Measurements from ENCODE around the gene GP5. TPM values are rescaled to one million over a fixed set of nuclear protein-coding genes. Genes with fewer than 3 reads are reported as not detected.

Gene GP5
- total and polyA plus RNA-seq, 9 of the 15 experiments (the other 6 are each of a cell fraction or from before 2014, with no cell fraction given), result 0.03 to 0.04 (median 0.04) TPM; not detected in 6

GRCh38 chr3:194447161-194447560 is 48.1 kb upstream of the GP5 start (continued):
- TF ChIP-seq JUND (IDR thresholded peaks at IDR 0.05; ENCODE audit: borderline replicate concordance, low read depth, low read length) (peak; percentile 41; the same call in 1 of the 2 replicates), JUND (tag; IDR thresholded peaks at IDR 0.05; ENCODE audit: borderline replicate concordance, low read depth, low read length) (peak; percentile 18; the same call in 1 of the 3 replicates), CXXC5 (CRISPR knock-in tag; IDR thresholded peaks at IDR 0.05) (peak; percentile 28; the same call in 1 of the 2 replicates), MBD1 (CRISPR knock-in tag; IDR thresholded peaks at IDR 0.05) (no peak), TCF7L2 (IDR thresholded peaks at IDR 0.05; ENCODE audit: low read depth, low read length) (0 out of 2 replicates have a peak, but pooled peaks have one; percentile 38), JUNB (CRISPR knock-in tag; conservative IDR thresholded peaks at IDR 0.05) (no peak), ZBTB34 (CRISPR knock-in tag; IDR thresholded peaks at IDR 0.05) (no peak), POLR2AphosphoS5 (IDR thresholded peaks at IDR 0.05; ENCODE audit: control insufficient read depth, insufficient read depth, low read depth, low read length) (no peak), TCF7 (IDR thresholded peaks at IDR 0.05; ENCODE audit: borderline replicate concordance) (0 out of 2 replicates have a peak, but pooled peaks have one; percentile 79), CHD4 (IDR thresholded peaks at IDR 0.05; ENCODE audit: insufficient read depth, insufficient replicate concordance, low read depth, low read length, poor library complexity, severe bottlenecking) (no peak), MAX (CRISPR knock-in tag; IDR thresholded peaks at IDR 0.05) (no peak), RNF2 (IDR thresholded peaks at IDR 0.05) (no peak), ZNF41 (CRISPR knock-in tag; conservative IDR thresholded peaks at IDR 0.05) (no peak), SRF (CRISPR knock-in tag; IDR thresholded peaks at IDR 0.05) (no peak), MECOM (CRISPR knock-in tag; IDR thresholded peaks at IDR 0.05) (no peak), EP300 (IDR thresholded peaks at IDR 0.05; ENCODE audit: low read length) (peak; percentile 23; the same call in 1 of the 2 replicates), HMBOX1 (IDR thresholded peaks at IDR 0.05) (no peak), ZNF77 (CRISPR knock-in tag; IDR thresholded peaks at IDR 0.05) (no peak), ZNF75A (CRISPR knock-in tag; IDR thresholded peaks at IDR 0.05) (no peak), ARID2 (IDR thresholded peaks at IDR 0.05) (no peak), ARID1B (IDR thresholded peaks at IDR 0.05) (peak; percentile 48), FOSL1 (tag; conservative IDR thresholded peaks at IDR 0.05) (peak; percentile 84), SMARCA4 (IDR thresholded peaks at IDR 0.05) (0 out of 2 replicates have a peak, but pooled peaks have one; percentile 13), ELF2 (CRISPR knock-in tag; IDR thresholded peaks at IDR 0.05) (no peak), TEAD4 (IDR thresholded peaks at IDR 0.05; ENCODE audit: low read length) (0 out of 2 replicates have a peak, but pooled peaks have one; percentile 20), TEAD4 (CRISPR knock-in tag; IDR thresholded peaks at IDR 0.05; ENCODE audit: borderline replicate concordance) (no peak), RAD51 (IDR thresholded peaks at IDR 0.05; ENCODE audit: borderline replicate concordance, low read depth) (no peak), KLF13 (tag; IDR thresholded peaks at IDR 0.05; ENCODE audit: borderline replicate concordance, low read depth) (no peak)

Measured in K562 (cell line).